Heart left ventricle (tissue), 13 donors: ENCODE measurements around the gene INO80.

Experiments used
- POLR2A ChIP-seq, 2 donors: fragments of 450-650 bp; IDR thresholded peaks; one replicate each; pipeline ENCODE4 v1.6.1; 2017; ENCODE audit warnings: antibody characterized with exemption in 2 of 2, mild to moderate bottlenecking in 2 of 2, moderate library complexity in 2 of 2
- TF ChIP-seq, protein P1 (sequence below), 12 donors: fragments of 200-600 bp; sonication (generic) in 4 of 12; IDR thresholded peaks; one replicate each; pipeline versions ENCODE4 v1.5.0 to v1.8.0; 2018 to 2022; ENCODE audit warnings: antibody characterized with exemption in 12 of 12, mild to moderate bottlenecking in 5 of 12
- donor health status: ischemic (EF 13 %, LVEDD 7.1; RV severe dilation, severe dysfunction).
- donor health status: DM: no; HTN: yes; CAD: no.
- donor health status: DM: no; HTN: no; CAD: no.
- donor health status: ischemic (EF 25% LVEDD 6.9; RV normal size, moderate dysfunction).
- donor health status: ischemic (EF 25% LVEDD 5.7; RV mildly dilated, moderate dysfunction).
- donor health status: ischemic (EF 35%, LVEDD 5.7; RV mildly dilated, moderate dysfunction).
- donor health status: nonischemic (EF 11% LVEDD 7.7; RV severe dilation, severe dysfunction).
- donor health status: DM: yes; HTN: yes; CAD: no.
- donor health status: PGD.
- donor health status: ischemic (EF 29% LVEDD 5.4; RV normal size, mild dysfunction).
- donor health status: nonischemic (EF 23%, LVEDD 6.1; RV moderate dilation, normal function).

- TF ChIP-seq, protein P1, sequence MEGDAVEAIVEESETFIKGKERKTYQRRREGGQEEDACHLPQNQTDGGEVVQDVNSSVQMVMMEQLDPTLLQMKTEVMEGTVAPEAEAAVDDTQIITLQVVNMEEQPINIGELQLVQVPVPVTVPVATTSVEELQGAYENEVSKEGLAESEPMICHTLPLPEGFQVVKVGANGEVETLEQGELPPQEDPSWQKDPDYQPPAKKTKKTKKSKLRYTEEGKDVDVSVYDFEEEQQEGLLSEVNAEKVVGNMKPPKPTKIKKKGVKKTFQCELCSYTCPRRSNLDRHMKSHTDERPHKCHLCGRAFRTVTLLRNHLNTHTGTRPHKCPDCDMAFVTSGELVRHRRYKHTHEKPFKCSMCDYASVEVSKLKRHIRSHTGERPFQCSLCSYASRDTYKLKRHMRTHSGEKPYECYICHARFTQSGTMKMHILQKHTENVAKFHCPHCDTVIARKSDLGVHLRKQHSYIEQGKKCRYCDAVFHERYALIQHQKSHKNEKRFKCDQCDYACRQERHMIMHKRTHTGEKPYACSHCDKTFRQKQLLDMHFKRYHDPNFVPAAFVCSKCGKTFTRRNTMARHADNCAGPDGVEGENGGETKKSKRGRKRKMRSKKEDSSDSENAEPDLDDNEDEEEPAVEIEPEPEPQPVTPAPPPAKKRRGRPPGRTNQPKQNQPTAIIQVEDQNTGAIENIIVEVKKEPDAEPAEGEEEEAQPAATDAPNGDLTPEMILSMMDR (IDR thresholded peaks at IDR 0.05) = no peak
- TF ChIP-seq POLR2A (IDR thresholded peaks at IDR 0.05) = no peak
Observed at GRCh38 chr15:41151451-41152005, 35.4 kb upstream of the INO80 start.
